WTC11 (cell line): ENCODE measurements around the gene CDK8. TPM values are rescaled to one million over a fixed set of nuclear protein-coding genes. Genes with fewer than 3 reads are reported as not detected.

Experiments used
- ATAC-seq: fragments of 200-7000 bp; cut with Tn5 transposase; 2 replicates; pipeline ENCODE4 v1.10.0; 2021; ENCODE audit warnings: mild to moderate bottlenecking, moderate library complexity
- CTCF ChIA-PET: fragments of 300-600 bp; sonication (Branson Sonifier 250); formaldehyde crosslinking; loops from one replicate; lab custom pipeline; 2021; ENCODE audit warnings: antibody characterized with exemption; lab: Charles Lee
- POLR2A ChIA-PET: fragments of 350-600 bp; sonication (Branson Sonifier 250); formaldehyde crosslinking; loops from one replicate; lab custom pipeline; 2021; ENCODE audit warnings: antibody characterized with exemption; lab: Charles Lee
- DNase-seq: peaks from one replicate; pipeline ENCODE4 v3.0.0; 2021; ENCODE audit warnings: low spot score
- H3K27ac Mint-ChIP-seq: 2 replicates; pipeline ENCODE4 v1.8.0; 2021; ENCODE audit warnings: mixed read lengths
- H3K27me3 Mint-ChIP-seq: 2 replicates; pipeline ENCODE4 v1.8.0; 2021; ENCODE audit warnings: low read depth, mild to moderate bottlenecking, moderate library complexity, mixed read lengths
- H3K36me3 Mint-ChIP-seq: 2 replicates; pipeline ENCODE4 v1.8.0; 2021; ENCODE audit warnings: mixed read lengths
- H3K4me1 Mint-ChIP-seq: 2 replicates; pipeline ENCODE4 v1.8.0; 2022; ENCODE audit warnings: mixed read lengths
- H3K4me3 Mint-ChIP-seq: 2 replicates; pipeline ENCODE4 v1.8.0; 2021; ENCODE audit warnings: mild to moderate bottlenecking, moderate library complexity, mixed read lengths
- H3K9me3 Mint-ChIP-seq: 2 replicates; pipeline ENCODE4 v1.8.0; 2021; ENCODE audit warnings: mixed read lengths
- ELF4 ChIP-seq: sonication (generic); formaldehyde crosslinking; IDR thresholded peaks from 2 replicates; pipeline ENCODE4 v1.8.1; 2022; ENCODE audit warnings: low read depth, mild to moderate bottlenecking, moderate library complexity, missing genetic modification reagents
- JUN ChIP-seq: sonication (generic); formaldehyde crosslinking; IDR thresholded peaks from 2 replicates; pipeline ENCODE4 v1.8.0; 2023; ENCODE audit warnings: mild to moderate bottlenecking, missing genetic modification reagents
- KAT7 ChIP-seq: sonication (generic); formaldehyde crosslinking; IDR thresholded peaks from 2 replicates; pipeline ENCODE4 v1.8.1; 2023; ENCODE audit warnings: missing genetic modification reagents, mild to moderate bottlenecking, borderline replicate concordance
- RORB ChIP-seq: fragments of 250-450 bp; sonication (Bioruptor Pico); IDR thresholded peaks from 2 replicates; pipeline ENCODE4 v1.9.0; 2021; ENCODE audit warnings: mild to moderate bottlenecking
- ZNF263 ChIP-seq: sonication (generic); formaldehyde crosslinking; IDR thresholded peaks from 2 replicates; pipeline ENCODE4 v1.8.1; 2022; ENCODE audit warnings: low read depth, mild to moderate bottlenecking, moderate library complexity, missing genetic modification reagents
- ZNF317 ChIP-seq: sonication (generic); formaldehyde crosslinking; IDR thresholded peaks from 2 replicates; pipeline ENCODE4 v1.8.1; 2023; ENCODE audit warnings: low read depth, mild to moderate bottlenecking, moderate library complexity, missing genetic modification reagents, borderline replicate concordance
- ZNF423 ChIP-seq: fragments of 250-450 bp; sonication (Bioruptor Pico); IDR thresholded peaks from 2 replicates; pipeline ENCODE4 v2.1.2; 2022; ENCODE audit warnings: mild to moderate bottlenecking, moderate library complexity
- total RNA-seq: library from RNA; stranded (reverse); gene quantifications from 3 replicates; pipeline ENCODE4 v1.2.3, GENCODE V29; 2021
- TF ChIP-seq, protein P1 (sequence below): fragments of 250-450 bp; sonication (Bioruptor Pico); IDR thresholded peaks from 2 replicates; pipeline ENCODE4 v1.9.0; 2021; ENCODE audit warnings: mild to moderate bottlenecking
- TF ChIP-seq, protein P2 (sequence below): sonication (generic); formaldehyde crosslinking; IDR thresholded peaks from 2 replicates; pipeline ENCODE4 v1.8.1; 2023; ENCODE audit warnings: mild to moderate bottlenecking, missing genetic modification reagents
- TF ChIP-seq, protein P3 (sequence below): sonication (generic); formaldehyde crosslinking; conservative IDR thresholded peaks from 2 replicates; pipeline ENCODE4 v1.8.1; 2023; ENCODE audit warnings: mild to moderate bottlenecking, low read depth, missing genetic modification reagents, moderate library complexity
- TF ChIP-seq, protein P4 (sequence below): sonication (generic); formaldehyde crosslinking; IDR thresholded peaks from 2 replicates; pipeline ENCODE4 v1.8.1; 2023; ENCODE audit warnings: mild to moderate bottlenecking, missing genetic modification reagents, moderate library complexity
- TF ChIP-seq, protein P5 (sequence below): fragments of 250-450 bp; sonication (Bioruptor Pico); IDR thresholded peaks from 2 replicates; pipeline ENCODE4 v1.9.0; 2021; ENCODE audit warnings: mild to moderate bottlenecking
- TF ChIP-seq, protein P6 (sequence below): sonication (generic); formaldehyde crosslinking; IDR thresholded peaks from 2 replicates; pipeline ENCODE4 v1.8.0; 2022; ENCODE audit warnings: mild to moderate bottlenecking, missing genetic modification reagents
- TF ChIP-seq, protein P7 (sequence below): sonication (generic); formaldehyde crosslinking; IDR thresholded peaks from 2 replicates; pipeline ENCODE4 v1.8.0; 2023; ENCODE audit warnings: mild to moderate bottlenecking, missing genetic modification reagents
- TF ChIP-seq, protein P8 (sequence below): sonication (generic); formaldehyde crosslinking; IDR thresholded peaks from 2 replicates; pipeline ENCODE4 v1.8.0; 2023; ENCODE audit warnings: missing genetic modification reagents
- TF ChIP-seq, protein P9 (sequence below): sonication (generic); formaldehyde crosslinking; IDR thresholded peaks from 2 replicates; pipeline ENCODE4 v1.8.1; 2022; ENCODE audit warnings: missing genetic modification reagents, borderline replicate concordance
- TF ChIP-seq, protein P10 (sequence below): sonication (generic); formaldehyde crosslinking; IDR thresholded peaks from 2 replicates; pipeline ENCODE4 v1.8.1; 2023; ENCODE audit warnings: mild to moderate bottlenecking, missing genetic modification reagents, moderate library complexity

The CDK8 gene
- total RNA-seq, 1 experiment from 2014 or later = 21.4 TPM

DNA sequence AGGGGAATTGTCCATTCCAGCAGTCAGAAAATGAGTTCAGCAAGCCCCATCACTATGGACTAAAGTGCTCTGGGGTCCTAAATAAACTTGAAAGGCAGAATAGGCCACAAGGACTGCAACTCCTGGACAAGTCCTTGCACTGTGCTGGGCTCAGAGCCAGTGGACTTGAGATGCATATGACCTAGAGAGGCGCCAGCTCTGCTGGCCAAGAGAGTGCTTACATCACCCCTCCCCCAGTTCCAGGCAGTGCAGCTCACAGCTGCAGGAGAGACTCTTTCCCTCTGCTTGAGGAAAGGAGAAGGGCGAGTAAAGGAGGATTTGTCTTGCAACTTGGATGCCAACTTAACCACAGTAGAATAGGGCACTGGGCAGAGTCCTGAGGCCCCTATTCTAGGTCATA is 194.1 kb downstream of the CDK8 start:
- H3K27ac Mint-ChIP-seq = no peak overlapping the region
- H3K4me1 Mint-ChIP-seq = no peaks in the 10 kb centered on the region
- H3K4me3 Mint-ChIP-seq = no peak overlapping the region
- DNase-seq (no peak), ATAC-seq (no peak)
- no peaks in the 10 kb centered on the region for H3K27me3 Mint-ChIP-seq
- H3K36me3 Mint-ChIP-seq = no peaks in the 10 kb centered on the region
- POLR2A ChIA-PET = no interaction called here
- TF ChIP-seq, protein P1, sequence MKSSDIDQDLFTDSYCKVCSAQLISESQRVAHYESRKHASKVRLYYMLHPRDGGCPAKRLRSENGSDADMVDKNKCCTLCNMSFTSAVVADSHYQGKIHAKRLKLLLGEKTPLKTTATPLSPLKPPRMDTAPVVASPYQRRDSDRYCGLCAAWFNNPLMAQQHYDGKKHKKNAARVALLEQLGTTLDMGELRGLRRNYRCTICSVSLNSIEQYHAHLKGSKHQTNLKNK (CRISPR knock-in tag) = no peak
- TF ChIP-seq, protein P2, sequence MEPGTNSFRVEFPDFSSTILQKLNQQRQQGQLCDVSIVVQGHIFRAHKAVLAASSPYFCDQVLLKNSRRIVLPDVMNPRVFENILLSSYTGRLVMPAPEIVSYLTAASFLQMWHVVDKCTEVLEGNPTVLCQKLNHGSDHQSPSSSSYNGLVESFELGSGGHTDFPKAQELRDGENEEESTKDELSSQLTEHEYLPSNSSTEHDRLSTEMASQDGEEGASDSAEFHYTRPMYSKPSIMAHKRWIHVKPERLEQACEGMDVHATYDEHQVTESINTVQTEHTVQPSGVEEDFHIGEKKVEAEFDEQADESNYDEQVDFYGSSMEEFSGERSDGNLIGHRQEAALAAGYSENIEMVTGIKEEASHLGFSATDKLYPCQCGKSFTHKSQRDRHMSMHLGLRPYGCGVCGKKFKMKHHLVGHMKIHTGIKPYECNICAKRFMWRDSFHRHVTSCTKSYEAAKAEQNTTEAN (CRISPR knock-in tag) = no peak
- TF ChIP-seq, protein P3, sequence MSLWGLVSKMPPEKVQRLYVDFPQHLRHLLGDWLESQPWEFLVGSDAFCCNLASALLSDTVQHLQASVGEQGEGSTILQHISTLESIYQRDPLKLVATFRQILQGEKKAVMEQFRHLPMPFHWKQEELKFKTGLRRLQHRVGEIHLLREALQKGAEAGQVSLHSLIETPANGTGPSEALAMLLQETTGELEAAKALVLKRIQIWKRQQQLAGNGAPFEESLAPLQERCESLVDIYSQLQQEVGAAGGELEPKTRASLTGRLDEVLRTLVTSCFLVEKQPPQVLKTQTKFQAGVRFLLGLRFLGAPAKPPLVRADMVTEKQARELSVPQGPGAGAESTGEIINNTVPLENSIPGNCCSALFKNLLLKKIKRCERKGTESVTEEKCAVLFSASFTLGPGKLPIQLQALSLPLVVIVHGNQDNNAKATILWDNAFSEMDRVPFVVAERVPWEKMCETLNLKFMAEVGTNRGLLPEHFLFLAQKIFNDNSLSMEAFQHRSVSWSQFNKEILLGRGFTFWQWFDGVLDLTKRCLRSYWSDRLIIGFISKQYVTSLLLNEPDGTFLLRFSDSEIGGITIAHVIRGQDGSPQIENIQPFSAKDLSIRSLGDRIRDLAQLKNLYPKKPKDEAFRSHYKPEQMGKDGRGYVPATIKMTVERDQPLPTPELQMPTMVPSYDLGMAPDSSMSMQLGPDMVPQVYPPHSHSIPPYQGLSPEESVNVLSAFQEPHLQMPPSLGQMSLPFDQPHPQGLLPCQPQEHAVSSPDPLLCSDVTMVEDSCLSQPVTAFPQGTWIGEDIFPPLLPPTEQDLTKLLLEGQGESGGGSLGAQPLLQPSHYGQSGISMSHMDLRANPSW (CRISPR knock-in tag) = no peak
- no peak for TF ChIP-seq JUN
- no peak for TF ChIP-seq ZNF423 (CRISPR knock-in tag)
- TF ChIP-seq, protein P4, sequence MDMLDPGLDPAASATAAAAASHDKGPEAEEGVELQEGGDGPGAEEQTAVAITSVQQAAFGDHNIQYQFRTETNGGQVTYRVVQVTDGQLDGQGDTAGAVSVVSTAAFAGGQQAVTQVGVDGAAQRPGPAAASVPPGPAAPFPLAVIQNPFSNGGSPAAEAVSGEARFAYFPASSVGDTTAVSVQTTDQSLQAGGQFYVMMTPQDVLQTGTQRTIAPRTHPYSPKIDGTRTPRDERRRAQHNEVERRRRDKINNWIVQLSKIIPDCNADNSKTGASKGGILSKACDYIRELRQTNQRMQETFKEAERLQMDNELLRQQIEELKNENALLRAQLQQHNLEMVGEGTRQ (CRISPR knock-in tag) = no peak
- TF ChIP-seq, protein P5, sequence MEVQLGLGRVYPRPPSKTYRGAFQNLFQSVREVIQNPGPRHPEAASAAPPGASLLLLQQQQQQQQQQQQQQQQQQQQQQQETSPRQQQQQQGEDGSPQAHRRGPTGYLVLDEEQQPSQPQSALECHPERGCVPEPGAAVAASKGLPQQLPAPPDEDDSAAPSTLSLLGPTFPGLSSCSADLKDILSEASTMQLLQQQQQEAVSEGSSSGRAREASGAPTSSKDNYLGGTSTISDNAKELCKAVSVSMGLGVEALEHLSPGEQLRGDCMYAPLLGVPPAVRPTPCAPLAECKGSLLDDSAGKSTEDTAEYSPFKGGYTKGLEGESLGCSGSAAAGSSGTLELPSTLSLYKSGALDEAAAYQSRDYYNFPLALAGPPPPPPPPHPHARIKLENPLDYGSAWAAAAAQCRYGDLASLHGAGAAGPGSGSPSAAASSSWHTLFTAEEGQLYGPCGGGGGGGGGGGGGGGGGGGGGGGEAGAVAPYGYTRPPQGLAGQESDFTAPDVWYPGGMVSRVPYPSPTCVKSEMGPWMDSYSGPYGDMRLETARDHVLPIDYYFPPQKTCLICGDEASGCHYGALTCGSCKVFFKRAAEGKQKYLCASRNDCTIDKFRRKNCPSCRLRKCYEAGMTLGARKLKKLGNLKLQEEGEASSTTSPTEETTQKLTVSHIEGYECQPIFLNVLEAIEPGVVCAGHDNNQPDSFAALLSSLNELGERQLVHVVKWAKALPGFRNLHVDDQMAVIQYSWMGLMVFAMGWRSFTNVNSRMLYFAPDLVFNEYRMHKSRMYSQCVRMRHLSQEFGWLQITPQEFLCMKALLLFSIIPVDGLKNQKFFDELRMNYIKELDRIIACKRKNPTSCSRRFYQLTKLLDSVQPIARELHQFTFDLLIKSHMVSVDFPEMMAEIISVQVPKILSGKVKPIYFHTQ = no peak
- no peak for TF ChIP-seq ZNF317 (CRISPR knock-in tag)
- TF ChIP-seq, protein P6, sequence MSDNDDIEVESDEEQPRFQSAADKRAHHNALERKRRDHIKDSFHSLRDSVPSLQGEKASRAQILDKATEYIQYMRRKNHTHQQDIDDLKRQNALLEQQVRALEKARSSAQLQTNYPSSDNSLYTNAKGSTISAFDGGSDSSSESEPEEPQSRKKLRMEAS (CRISPR knock-in tag) = no peak
- TF ChIP-seq, protein P7, sequence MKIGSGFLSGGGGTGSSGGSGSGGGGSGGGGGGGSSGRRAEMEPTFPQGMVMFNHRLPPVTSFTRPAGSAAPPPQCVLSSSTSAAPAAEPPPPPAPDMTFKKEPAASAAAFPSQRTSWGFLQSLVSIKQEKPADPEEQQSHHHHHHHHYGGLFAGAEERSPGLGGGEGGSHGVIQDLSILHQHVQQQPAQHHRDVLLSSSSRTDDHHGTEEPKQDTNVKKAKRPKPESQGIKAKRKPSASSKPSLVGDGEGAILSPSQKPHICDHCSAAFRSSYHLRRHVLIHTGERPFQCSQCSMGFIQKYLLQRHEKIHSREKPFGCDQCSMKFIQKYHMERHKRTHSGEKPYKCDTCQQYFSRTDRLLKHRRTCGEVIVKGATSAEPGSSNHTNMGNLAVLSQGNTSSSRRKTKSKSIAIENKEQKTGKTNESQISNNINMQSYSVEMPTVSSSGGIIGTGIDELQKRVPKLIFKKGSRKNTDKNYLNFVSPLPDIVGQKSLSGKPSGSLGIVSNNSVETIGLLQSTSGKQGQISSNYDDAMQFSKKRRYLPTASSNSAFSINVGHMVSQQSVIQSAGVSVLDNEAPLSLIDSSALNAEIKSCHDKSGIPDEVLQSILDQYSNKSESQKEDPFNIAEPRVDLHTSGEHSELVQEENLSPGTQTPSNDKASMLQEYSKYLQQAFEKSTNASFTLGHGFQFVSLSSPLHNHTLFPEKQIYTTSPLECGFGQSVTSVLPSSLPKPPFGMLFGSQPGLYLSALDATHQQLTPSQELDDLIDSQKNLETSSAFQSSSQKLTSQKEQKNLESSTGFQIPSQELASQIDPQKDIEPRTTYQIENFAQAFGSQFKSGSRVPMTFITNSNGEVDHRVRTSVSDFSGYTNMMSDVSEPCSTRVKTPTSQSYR (CRISPR knock-in tag) = no peak
- TF ChIP-seq, all 79 proteins: peak for 0
- H3K9me3 Mint-ChIP-seq = peaks cover 12% of the 10 kb centered on the region
- CTCF ChIA-PET = no interaction called here

DNA sequence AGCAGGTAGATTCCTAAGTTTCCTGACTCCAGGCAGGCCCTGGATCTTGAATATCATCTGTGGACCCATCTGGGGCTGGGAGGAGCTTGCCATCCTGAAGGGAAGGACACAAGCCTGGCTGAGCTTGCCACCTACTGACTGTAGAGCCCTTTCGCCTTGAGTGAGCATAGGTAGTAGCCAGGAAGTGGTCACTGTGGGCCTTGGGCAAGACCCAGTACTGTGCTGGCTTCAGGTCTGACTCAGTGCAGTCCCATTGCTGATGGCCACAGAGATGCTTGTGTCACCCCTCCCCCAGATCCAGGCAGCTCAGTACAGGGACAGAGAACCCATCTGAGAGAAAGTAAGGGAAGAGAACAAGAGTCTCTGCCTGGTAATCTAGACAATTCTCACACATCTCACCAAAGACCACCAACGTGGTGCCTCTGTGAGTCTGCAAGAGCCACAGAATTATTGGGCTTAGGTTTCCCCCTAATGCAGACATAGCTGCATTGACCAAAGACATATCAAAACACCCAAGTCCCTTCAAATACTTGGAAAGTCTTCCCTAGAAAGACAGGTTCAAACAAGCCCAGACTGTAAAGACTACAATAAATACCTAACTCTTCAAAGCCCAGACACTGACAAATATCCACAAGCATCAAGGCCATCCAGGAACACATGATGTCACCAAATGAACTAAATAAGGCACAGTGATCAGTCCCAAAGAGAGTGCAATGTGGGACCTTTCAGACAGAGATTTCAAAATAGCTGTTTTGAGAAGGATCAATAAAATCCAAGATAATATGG is 195.3 kb downstream of the CDK8 start:
- Mint-ChIP-seq H3K4me3 (no peak overlapping the region), H3K27me3 (no peaks in the 10 kb centered on the region; the same call in 1 of the 2 replicates), H3K4me1 (no peaks in the 10 kb centered on the region), H3K36me3 (no peaks in the 10 kb centered on the region), H3K9me3 (peaks cover 12% of the 10 kb centered on the region), H3K27ac (no peak overlapping the region)
- ChIA-PET POLR2A (no interaction called here), CTCF (interaction anchor here (0.7 to 1.4 kb wide), 2 partner anchors 47 to 249 kb away, joined by 3 to 4 read pairs; no protein-coding TSS in a partner anchor)
- ATAC-seq (no peak), DNase-seq (no peak)
- TF ChIP-seq, protein P8, sequence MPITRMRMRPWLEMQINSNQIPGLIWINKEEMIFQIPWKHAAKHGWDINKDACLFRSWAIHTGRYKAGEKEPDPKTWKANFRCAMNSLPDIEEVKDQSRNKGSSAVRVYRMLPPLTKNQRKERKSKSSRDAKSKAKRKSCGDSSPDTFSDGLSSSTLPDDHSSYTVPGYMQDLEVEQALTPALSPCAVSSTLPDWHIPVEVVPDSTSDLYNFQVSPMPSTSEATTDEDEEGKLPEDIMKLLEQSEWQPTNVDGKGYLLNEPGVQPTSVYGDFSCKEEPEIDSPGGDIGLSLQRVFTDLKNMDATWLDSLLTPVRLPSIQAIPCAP (CRISPR knock-in tag) = no peak
- TF ChIP-seq, protein P9, sequence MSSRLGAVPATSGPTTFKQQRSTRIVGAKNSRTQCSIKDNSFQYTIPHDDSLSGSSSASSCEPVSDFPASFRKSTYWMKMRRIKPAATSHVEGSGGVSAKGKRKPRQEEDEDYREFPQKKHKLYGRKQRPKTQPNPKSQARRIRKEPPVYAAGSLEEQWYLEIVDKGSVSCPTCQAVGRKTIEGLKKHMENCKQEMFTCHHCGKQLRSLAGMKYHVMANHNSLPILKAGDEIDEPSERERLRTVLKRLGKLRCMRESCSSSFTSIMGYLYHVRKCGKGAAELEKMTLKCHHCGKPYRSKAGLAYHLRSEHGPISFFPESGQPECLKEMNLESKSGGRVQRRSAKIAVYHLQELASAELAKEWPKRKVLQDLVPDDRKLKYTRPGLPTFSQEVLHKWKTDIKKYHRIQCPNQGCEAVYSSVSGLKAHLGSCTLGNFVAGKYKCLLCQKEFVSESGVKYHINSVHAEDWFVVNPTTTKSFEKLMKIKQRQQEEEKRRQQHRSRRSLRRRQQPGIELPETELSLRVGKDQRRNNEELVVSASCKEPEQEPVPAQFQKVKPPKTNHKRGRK (CRISPR knock-in tag) = no peak
- TF ChIP-seq, protein P10, sequence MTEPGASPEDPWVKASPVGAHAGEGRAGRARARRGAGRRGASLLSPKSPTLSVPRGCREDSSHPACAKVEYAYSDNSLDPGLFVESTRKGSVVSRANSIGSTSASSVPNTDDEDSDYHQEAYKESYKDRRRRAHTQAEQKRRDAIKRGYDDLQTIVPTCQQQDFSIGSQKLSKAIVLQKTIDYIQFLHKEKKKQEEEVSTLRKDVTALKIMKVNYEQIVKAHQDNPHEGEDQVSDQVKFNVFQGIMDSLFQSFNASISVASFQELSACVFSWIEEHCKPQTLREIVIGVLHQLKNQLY = no peak
- TF ChIP-seq ELF4 (CRISPR knock-in tag) = no peak
- TF ChIP-seq RORB = no peak
- no peak for TF ChIP-seq KAT7 (CRISPR knock-in tag)
- TF ChIP-seq, protein P1 (CRISPR knock-in tag) = no peak
- TF ChIP-seq ZNF263 (CRISPR knock-in tag) = no peak
